ENCODE results near the gene NSUN4.

NSUN4 gene

DNA sequence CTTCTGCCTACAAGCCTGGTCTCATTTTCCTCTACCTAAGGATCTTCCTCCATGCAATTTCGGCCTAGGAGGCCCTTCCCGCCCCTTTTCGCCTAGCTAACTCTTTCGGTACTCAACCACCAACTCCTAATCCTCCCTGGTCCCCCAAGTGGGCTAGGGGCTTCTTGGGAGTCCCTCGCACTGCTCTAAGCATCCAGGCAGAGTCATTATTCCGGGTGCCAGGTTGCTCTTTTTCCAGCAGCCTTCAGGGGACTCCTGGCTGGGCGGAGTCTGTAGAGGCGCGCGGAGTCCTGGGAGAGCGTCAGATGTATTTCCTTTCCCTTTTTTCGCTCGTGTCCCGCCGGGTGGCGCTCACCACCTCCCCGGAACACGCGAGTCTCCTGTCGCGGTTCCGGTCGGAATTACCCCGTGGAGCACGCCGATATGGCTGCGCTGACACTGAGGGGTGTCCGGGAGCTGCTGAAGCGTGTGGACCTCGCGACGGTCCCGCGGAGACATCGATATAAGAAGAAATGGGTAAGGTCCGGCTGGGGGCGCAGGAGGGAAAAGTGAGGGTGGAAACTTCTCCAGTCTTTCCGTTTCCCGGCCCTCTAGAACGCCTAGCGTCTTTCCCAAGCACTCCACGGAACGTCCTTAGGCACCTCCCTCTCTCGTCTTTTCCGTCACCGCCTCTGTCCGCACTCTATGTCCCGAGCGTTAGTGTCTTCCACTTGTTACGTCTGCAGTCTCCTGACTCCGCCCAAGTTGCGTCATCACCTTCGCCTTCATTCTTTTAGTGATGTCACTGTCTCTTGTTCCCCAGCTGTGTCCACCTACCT, at the start of gene NSUN4:
Gene NSUN4, plus strand, starts transcription at position 404 of the 818 bp plus-strand sequence. Its CDS starts 20 bp downstream, at position 424.
- TF ChIP-seq, protein P1, sequence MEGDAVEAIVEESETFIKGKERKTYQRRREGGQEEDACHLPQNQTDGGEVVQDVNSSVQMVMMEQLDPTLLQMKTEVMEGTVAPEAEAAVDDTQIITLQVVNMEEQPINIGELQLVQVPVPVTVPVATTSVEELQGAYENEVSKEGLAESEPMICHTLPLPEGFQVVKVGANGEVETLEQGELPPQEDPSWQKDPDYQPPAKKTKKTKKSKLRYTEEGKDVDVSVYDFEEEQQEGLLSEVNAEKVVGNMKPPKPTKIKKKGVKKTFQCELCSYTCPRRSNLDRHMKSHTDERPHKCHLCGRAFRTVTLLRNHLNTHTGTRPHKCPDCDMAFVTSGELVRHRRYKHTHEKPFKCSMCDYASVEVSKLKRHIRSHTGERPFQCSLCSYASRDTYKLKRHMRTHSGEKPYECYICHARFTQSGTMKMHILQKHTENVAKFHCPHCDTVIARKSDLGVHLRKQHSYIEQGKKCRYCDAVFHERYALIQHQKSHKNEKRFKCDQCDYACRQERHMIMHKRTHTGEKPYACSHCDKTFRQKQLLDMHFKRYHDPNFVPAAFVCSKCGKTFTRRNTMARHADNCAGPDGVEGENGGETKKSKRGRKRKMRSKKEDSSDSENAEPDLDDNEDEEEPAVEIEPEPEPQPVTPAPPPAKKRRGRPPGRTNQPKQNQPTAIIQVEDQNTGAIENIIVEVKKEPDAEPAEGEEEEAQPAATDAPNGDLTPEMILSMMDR (IDR thresholded peaks at IDR 0.05; ENCODE audit: low read depth, low read length): peak; percentile 56
- DNase-seq (ENCODE audit: low read depth in 2 of 2): peak; percentile 98
- peak within 1 kb of the TSS; percentile 71 to 80 for H3K4me3 ChIP-seq (replicated peaks in 1 of 2; ENCODE audit: low read depth in 2 of 2, low read length in 2 of 2)

DNA sequence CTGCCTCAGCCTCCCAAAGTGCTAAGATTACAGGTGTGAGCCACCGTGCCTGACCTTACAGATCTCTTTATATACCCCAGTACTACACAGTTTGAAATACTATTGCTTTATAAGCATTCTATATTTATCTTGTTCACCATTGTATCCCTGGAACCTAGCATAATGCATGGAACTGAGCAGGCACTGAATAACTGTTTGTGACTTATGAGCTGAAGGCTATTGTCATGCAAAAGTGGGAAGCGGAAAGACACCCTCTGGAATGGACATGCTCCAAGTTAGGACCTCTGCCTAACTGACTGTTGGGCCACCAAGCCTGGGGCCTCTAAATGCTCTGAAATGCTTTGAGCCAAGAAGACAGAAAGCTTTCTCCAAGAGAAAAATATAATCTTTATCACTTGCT, 45.3 kb upstream of the NSUN4 start:
- DNase-seq (ENCODE audit: low read depth in 2 of 2): no peak
- TF ChIP-seq, protein P1 (IDR thresholded peaks at IDR 0.05; ENCODE audit: low read depth, low read length): no peak
- H3K4me3 ChIP-seq (replicated peaks in 1 of 2; ENCODE audit: low read depth in 2 of 2, low read length in 2 of 2): no peak overlapping the region

DNA sequence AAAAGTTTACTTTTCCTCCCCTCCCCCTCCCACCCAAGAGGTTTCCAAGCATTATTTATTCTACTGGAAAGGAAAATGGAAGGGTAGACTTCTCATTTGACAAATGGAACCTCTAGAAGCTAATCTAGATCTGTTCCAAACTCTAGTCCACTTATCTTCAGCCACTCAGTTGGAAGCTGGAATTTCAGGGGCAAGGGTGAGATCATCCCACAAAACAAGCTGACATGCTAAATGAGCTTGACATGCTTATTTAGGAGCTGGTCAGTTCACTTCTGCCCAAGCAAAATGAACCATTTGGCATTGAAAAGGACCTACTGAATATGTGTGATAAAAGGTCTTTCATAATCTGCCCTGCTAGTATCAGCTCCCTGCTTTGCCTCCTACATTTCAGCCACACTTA, 42.2 kb upstream of the NSUN4 start:
- no peak for DNase-seq (ENCODE audit: low read depth in 2 of 2)
- H3K4me3 ChIP-seq (replicated peaks in 1 of 2; ENCODE audit: low read depth in 2 of 2, low read length in 2 of 2): no peak overlapping the region
- TF ChIP-seq, protein P1 (IDR thresholded peaks at IDR 0.05; ENCODE audit: low read depth, low read length): no peak

DNA sequence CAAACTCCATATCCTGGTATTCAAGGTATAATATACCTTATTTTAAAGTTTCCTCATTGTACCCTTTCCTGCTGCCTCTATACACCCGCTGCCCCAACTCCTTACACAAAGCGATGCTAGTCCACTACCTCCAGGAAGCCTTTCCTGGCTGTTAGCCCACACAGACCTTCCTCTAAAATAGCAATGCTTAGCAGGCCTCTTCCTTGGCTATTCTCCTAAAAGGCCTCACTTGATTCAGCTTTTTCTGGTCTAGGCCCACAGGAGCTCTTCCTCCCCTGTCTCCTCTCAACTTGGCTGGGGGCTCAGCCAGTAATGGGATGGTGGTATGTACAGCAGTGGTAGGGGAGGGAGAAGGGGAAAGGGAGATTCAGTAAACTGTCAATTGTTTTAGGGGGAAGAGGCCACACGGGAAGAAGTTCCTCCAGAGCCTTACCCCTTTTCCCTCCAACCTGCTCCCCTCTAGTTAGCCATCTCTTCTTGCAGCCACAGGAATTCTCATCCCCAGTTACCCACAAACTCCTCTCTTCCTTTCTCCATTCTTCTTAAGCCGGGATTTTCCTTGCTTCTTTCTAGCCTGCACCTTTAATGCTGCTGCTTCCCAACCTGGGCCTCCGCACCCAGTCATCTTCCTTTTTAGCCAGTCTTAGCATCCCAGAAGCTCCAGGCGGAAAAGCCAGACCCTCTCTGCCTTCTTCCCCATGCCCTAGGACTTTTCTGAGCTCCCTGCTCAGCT, 39.8 kb upstream of the NSUN4 start:
- TF ChIP-seq, protein P1 (IDR thresholded peaks at IDR 0.05; ENCODE audit: low read depth, low read length): no peak
- peak overlapping the region; percentile 79 for H3K4me3 ChIP-seq (replicated peaks in 1 of 2; ENCODE audit: low read depth in 2 of 2, low read length in 2 of 2)
- DNase-seq (ENCODE audit: low read depth in 2 of 2): peak; percentile 42 to 61

DNA sequence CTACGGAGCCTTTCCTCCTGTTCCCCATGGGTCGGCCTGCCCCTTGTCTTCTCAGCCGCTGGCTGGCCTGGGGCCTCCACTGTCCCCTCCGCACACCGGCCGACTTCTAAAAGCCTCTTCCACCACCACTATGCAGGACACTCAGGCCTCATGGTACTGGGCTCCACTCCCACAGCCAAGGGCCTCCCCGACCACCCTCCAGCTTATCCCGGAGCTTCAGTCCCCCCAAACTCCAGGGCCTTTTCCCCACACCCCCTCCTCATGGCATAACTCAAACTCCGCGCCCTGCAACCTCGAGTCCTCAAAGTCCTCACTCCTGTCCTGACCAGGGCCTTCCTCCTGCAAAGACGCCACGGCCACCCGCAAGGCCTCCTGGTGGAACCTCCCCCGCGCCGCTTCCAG, 39.2 kb upstream of the NSUN4 start:
- DNase-seq (ENCODE audit: low read depth in 2 of 2): no peak
- H3K4me3 ChIP-seq (replicated peaks in 1 of 2; ENCODE audit: low read depth in 2 of 2, low read length in 2 of 2): peak overlapping the region; percentile 79
- TF ChIP-seq, protein P1 (IDR thresholded peaks at IDR 0.05; ENCODE audit: low read depth, low read length): no peak

DNA sequence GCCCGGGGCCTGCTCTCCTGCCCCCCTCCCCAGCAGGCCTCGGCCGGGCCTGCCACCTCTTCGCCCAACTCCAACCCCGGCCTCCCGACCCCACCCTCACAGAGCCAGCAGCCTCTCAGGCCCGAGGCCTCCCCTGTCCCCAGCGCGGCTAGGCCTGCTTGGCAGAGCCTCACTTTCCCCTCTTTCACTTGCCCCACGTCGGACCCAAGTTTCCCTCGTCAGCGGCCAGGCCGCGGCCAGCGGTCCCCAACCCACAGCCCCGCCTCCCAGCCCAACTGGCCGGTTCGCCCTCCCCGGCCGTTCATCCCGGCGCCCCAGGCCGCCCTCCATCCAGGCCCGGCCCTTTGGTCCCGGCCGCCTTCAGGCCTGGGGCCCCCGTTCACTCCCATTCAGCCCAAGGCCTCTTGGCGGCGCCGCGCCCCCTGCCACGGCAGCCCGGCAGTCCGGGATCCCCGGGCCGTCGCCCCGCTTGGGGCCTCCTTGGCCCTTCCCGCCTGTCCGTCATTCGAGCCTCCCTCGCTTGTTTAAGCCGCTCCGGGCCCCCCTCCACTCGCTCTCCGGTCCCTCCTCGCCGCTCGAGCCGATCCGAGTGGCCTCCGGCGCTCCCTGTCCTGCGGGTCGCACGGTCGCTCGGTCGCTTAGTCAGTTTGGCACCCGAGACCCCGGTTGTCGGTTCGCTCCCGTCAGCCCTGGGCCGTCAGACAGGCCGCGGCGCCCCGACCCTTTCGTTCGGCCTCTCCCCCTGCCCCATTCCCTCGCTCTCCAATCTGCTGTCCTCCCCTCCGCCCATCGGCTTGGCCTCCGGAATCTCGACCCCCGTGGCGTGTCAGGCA, 38.6 kb upstream of the NSUN4 start:
- peak; percentile 58 to 68 for DNase-seq (ENCODE audit: low read depth in 2 of 2)
- H3K4me3 ChIP-seq (replicated peaks in 1 of 2; ENCODE audit: low read depth in 2 of 2, low read length in 2 of 2): peak overlapping the region; percentile 79
- TF ChIP-seq, protein P1 (IDR thresholded peaks at IDR 0.05; ENCODE audit: low read depth, low read length): no peak

Measured in cardiac fibroblast (primary cell).